ENCODE results near the gene WWP2. TPM values are rescaled to one million over a fixed set of nuclear protein-coding genes. Genes with fewer than 3 reads are reported as not detected.

The WWP2 gene
- total RNA-seq, 1 donor from 2014 or later, result 26.8 TPM

- Histone ChIP-seq H4K20me1 (ENCODE audit: low read depth) (peaks cover 6% of the 10 kb centered on the region), H3K4me3 (no peak overlapping the region), H3K79me2 (ENCODE audit: low read depth) (no peaks in the 10 kb centered on the region), H3K27me3 (no peaks in the 10 kb centered on the region), H3K4me1 (peaks cover 10% of the 10 kb centered on the region), H3K36me3 (no peaks in the 10 kb centered on the region), H3K9ac (no peak overlapping the region), H3K4me2 (no peak overlapping the region), H3K9me3 (ENCODE audit: low read depth) (no peaks in the 10 kb centered on the region), H3K27ac (no peak overlapping the region), H2AFZ (replicated peaks) (no peak overlapping the region), H3F3A (ENCODE audit: low read depth) (no peaks in the 10 kb centered on the region)
- TF ChIP-seq CTCF (IDR thresholded peaks at IDR 0.05) (no peak), EZH2phosphoT487 (IDR thresholded peaks at IDR 0.05) (no peak), EZH2 (IDR thresholded peaks at IDR 0.05) (no peak)
- H3K4me1 Mint-ChIP-seq, result peaks cover 19% of the 10 kb centered on the region
- DNase-seq (ENCODE audit: low spot score), result peak; percentile 31
- H3K36me3 Mint-ChIP-seq, result peaks cover 7% of the 10 kb centered on the region
- peak overlapping the region; percentile 48 for H3K27ac Mint-ChIP-seq
- no peaks in the 10 kb centered on the region for H3K9me3 Mint-ChIP-seq
- no peak overlapping the region for H3K4me3 Mint-ChIP-seq
- no peaks in the 10 kb centered on the region for H3K27me3 Mint-ChIP-seq (ENCODE audit: insufficient read depth, low read depth)
These were observed 56.9 kb downstream of the WWP2 start for GRCh38 chr16:69818891-69819545.

- Histone ChIP-seq H3K27ac (peak overlapping the region; percentile 58), H3F3A (ENCODE audit: low read depth) (no peaks in the 10 kb centered on the region), H3K4me3 (no peak overlapping the region), H3K36me3 (no peaks in the 10 kb centered on the region), H4K20me1 (ENCODE audit: low read depth) (peaks cover 6% of the 10 kb centered on the region), H3K9ac (no peak overlapping the region), H3K27me3 (no peaks in the 10 kb centered on the region), H3K79me2 (ENCODE audit: low read depth) (no peaks in the 10 kb centered on the region), H2AFZ (replicated peaks) (no peak overlapping the region), H3K4me2 (no peak overlapping the region), H3K9me3 (ENCODE audit: low read depth) (no peaks in the 10 kb centered on the region), H3K4me1 (peaks cover 10% of the 10 kb centered on the region)
- peak overlapping the region; percentile 60 for H3K27ac Mint-ChIP-seq
- no peaks in the 10 kb centered on the region for H3K27me3 Mint-ChIP-seq (ENCODE audit: insufficient read depth, low read depth)
- H3K4me1 Mint-ChIP-seq, result peaks cover 19% of the 10 kb centered on the region
- H3K4me3 Mint-ChIP-seq, result no peak overlapping the region
- no peaks in the 10 kb centered on the region for H3K9me3 Mint-ChIP-seq
- DNase-seq (ENCODE audit: low spot score), result no peak
- TF ChIP-seq EZH2phosphoT487 (IDR thresholded peaks at IDR 0.05) (no peak), CTCF (IDR thresholded peaks at IDR 0.05) (no peak), EZH2 (IDR thresholded peaks at IDR 0.05) (no peak)
- H3K36me3 Mint-ChIP-seq, result peaks cover 7% of the 10 kb centered on the region
These were observed 58.9 kb downstream of the WWP2 start for GRCh38 chr16:69820926-69821541.

GRCh38 chr16:69821844-69822173, 59.7 kb downstream of the WWP2 start:
- H3K27me3 Mint-ChIP-seq (ENCODE audit: insufficient read depth, low read depth), result no peaks in the 10 kb centered on the region
- Histone ChIP-seq H3K9ac (no peak overlapping the region), H3K4me1 (peaks cover 10% of the 10 kb centered on the region), H3K27ac (no peak overlapping the region), H3F3A (ENCODE audit: low read depth) (no peaks in the 10 kb centered on the region), H3K4me3 (no peak overlapping the region), H2AFZ (replicated peaks) (no peak overlapping the region), H3K4me2 (no peak overlapping the region), H3K79me2 (ENCODE audit: low read depth) (no peaks in the 10 kb centered on the region), H3K36me3 (no peaks in the 10 kb centered on the region), H4K20me1 (ENCODE audit: low read depth) (peaks cover 6% of the 10 kb centered on the region), H3K9me3 (ENCODE audit: low read depth) (no peaks in the 10 kb centered on the region), H3K27me3 (no peaks in the 10 kb centered on the region)
- H3K4me1 Mint-ChIP-seq, result peaks cover 19% of the 10 kb centered on the region
- no peak for DNase-seq (ENCODE audit: low spot score)
- no peak overlapping the region for H3K4me3 Mint-ChIP-seq
- H3K36me3 Mint-ChIP-seq, result peaks cover 7% of the 10 kb centered on the region
- H3K9me3 Mint-ChIP-seq, result no peaks in the 10 kb centered on the region
- TF ChIP-seq CTCF (IDR thresholded peaks at IDR 0.05) (no peak), EZH2 (IDR thresholded peaks at IDR 0.05) (no peak), EZH2phosphoT487 (IDR thresholded peaks at IDR 0.05) (no peak)
- H3K27ac Mint-ChIP-seq, result no peak overlapping the region
